ENCODE results near the gene TOMM20.

DNA sequence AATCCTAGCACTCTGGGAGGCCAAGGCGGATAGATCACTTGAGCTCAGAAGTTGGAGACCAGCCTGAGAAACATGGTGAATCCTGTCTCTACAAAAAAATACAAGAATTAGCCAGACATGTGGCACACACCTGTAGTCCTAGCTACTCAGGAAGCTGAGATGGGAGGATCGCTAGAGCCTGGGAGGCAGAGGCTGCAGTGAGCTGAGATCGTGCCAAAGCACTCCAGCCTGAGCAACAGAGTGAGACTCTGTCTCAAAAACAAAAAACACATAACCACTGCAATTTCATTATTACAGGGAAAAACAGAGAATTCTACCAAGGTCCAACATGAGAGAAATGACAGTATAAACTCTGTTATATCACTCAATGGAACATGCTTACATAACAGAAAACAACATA, 4.4 kb upstream of the TOMM20 start:
- TF ChIP-seq, protein P1, sequence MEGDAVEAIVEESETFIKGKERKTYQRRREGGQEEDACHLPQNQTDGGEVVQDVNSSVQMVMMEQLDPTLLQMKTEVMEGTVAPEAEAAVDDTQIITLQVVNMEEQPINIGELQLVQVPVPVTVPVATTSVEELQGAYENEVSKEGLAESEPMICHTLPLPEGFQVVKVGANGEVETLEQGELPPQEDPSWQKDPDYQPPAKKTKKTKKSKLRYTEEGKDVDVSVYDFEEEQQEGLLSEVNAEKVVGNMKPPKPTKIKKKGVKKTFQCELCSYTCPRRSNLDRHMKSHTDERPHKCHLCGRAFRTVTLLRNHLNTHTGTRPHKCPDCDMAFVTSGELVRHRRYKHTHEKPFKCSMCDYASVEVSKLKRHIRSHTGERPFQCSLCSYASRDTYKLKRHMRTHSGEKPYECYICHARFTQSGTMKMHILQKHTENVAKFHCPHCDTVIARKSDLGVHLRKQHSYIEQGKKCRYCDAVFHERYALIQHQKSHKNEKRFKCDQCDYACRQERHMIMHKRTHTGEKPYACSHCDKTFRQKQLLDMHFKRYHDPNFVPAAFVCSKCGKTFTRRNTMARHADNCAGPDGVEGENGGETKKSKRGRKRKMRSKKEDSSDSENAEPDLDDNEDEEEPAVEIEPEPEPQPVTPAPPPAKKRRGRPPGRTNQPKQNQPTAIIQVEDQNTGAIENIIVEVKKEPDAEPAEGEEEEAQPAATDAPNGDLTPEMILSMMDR (IDR thresholded peaks at IDR 0.05 in 2 of 3, conservative IDR thresholded peaks at IDR 0.05 in 1 of 3; ENCODE audit: borderline replicate concordance in 1 of 3, insufficient read depth in 1 of 3, low read depth in 2 of 3, low read length in 2 of 3), result no peak
- no peak for TF ChIP-seq SIN3A (IDR thresholded peaks at IDR 0.05; ENCODE audit: low read depth)
- TF ChIP-seq RAD21 (IDR thresholded peaks at IDR 0.05; ENCODE audit: low read depth), result no peak
- TF ChIP-seq CEBPB (IDR thresholded peaks at IDR 0.05; ENCODE audit: low read depth), result no peak
- no peak for TF ChIP-seq ELF1 (IDR thresholded peaks at IDR 0.05; ENCODE audit: borderline replicate concordance, low read depth)
- TF ChIP-seq SP1 (IDR thresholded peaks at IDR 0.05; ENCODE audit: low read depth), result no peak
- TF ChIP-seq POLR2A (IDR thresholded peaks at IDR 0.05; ENCODE audit: borderline replicate concordance, extremely low read depth, insufficient read depth, insufficient read length), result no peak
- no peak for TF ChIP-seq POLR2AphosphoS5 (IDR thresholded peaks at IDR 0.05; ENCODE audit: low read depth, low read length)
- TF ChIP-seq, protein P2, sequence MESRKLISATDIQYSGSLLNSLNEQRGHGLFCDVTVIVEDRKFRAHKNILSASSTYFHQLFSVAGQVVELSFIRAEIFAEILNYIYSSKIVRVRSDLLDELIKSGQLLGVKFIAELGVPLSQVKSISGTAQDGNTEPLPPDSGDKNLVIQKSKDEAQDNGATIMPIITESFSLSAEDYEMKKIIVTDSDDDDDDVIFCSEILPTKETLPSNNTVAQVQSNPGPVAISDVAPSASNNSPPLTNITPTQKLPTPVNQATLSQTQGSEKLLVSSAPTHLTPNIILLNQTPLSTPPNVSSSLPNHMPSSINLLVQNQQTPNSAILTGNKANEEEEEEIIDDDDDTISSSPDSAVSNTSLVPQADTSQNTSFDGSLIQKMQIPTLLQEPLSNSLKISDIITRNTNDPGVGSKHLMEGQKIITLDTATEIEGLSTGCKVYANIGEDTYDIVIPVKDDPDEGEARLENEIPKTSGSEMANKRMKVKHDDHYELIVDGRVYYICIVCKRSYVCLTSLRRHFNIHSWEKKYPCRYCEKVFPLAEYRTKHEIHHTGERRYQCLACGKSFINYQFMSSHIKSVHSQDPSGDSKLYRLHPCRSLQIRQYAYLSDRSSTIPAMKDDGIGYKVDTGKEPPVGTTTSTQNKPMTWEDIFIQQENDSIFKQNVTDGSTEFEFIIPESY (IDR thresholded peaks at IDR 0.05; ENCODE audit: extremely low read depth, insufficient replicate concordance, low read length), result no peak
- TF ChIP-seq, protein P3, sequence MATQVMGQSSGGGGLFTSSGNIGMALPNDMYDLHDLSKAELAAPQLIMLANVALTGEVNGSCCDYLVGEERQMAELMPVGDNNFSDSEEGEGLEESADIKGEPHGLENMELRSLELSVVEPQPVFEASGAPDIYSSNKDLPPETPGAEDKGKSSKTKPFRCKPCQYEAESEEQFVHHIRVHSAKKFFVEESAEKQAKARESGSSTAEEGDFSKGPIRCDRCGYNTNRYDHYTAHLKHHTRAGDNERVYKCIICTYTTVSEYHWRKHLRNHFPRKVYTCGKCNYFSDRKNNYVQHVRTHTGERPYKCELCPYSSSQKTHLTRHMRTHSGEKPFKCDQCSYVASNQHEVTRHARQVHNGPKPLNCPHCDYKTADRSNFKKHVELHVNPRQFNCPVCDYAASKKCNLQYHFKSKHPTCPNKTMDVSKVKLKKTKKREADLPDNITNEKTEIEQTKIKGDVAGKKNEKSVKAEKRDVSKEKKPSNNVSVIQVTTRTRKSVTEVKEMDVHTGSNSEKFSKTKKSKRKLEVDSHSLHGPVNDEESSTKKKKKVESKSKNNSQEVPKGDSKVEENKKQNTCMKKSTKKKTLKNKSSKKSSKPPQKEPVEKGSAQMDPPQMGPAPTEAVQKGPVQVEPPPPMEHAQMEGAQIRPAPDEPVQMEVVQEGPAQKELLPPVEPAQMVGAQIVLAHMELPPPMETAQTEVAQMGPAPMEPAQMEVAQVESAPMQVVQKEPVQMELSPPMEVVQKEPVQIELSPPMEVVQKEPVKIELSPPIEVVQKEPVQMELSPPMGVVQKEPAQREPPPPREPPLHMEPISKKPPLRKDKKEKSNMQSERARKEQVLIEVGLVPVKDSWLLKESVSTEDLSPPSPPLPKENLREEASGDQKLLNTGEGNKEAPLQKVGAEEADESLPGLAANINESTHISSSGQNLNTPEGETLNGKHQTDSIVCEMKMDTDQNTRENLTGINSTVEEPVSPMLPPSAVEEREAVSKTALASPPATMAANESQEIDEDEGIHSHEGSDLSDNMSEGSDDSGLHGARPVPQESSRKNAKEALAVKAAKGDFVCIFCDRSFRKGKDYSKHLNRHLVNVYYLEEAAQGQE (IDR thresholded peaks at IDR 0.05; ENCODE audit: low read depth), result no peak
